ENCODE data around the gene FLYWCH1.

- TF ChIP-seq, protein P1, sequence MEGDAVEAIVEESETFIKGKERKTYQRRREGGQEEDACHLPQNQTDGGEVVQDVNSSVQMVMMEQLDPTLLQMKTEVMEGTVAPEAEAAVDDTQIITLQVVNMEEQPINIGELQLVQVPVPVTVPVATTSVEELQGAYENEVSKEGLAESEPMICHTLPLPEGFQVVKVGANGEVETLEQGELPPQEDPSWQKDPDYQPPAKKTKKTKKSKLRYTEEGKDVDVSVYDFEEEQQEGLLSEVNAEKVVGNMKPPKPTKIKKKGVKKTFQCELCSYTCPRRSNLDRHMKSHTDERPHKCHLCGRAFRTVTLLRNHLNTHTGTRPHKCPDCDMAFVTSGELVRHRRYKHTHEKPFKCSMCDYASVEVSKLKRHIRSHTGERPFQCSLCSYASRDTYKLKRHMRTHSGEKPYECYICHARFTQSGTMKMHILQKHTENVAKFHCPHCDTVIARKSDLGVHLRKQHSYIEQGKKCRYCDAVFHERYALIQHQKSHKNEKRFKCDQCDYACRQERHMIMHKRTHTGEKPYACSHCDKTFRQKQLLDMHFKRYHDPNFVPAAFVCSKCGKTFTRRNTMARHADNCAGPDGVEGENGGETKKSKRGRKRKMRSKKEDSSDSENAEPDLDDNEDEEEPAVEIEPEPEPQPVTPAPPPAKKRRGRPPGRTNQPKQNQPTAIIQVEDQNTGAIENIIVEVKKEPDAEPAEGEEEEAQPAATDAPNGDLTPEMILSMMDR (IDR thresholded peaks at IDR 0.05): no peak
- TF ChIP-seq EZH2 (IDR thresholded peaks at IDR 0.05; ENCODE audit: borderline replicate concordance, insufficient read depth, low read depth, low read length, poor library complexity, severe bottlenecking): no peak
These were observed 44.8 kb downstream of the FLYWCH1 start for GRCh38 chr16:2956579-2956956.

All from B cell (primary cell).